Measurements from ENCODE around the gene TBC1D16. TPM values are rescaled to one million over a fixed set of nuclear protein-coding genes. Genes with fewer than 3 reads are reported as not detected.

The TBC1D16 gene
- total and polyA plus RNA-seq, 2 donors (not counting 1 experiment from before 2014, with no cell fraction given): 0.82 to 2.7 TPM

- Histone ChIP-seq H3K4me1 (ENCODE audit: control insufficient read depth in 2 of 2, insufficient read depth in 2 of 2, low read length in 2 of 2) (peaks cover 15 to 22% of the 10 kb centered on the region in 2 donors), H3K27me3 (replicated peaks in 1 of 4; ENCODE audit: control extremely low read depth in 1 of 4, control insufficient read depth in 3 of 4, insufficient read depth in 4 of 4, low read length in 3 of 4) (peaks cover 0 to 14% (median under 1%) of the 10 kb centered on the region in 4 experiments), H3K4me2 (replicated peaks; ENCODE audit: low read depth, low read length, poor library complexity, severe bottlenecking) (no peak overlapping the region), H2AFZ (ENCODE audit: insufficient read depth, low read depth, low read length, poor library complexity, severe bottlenecking) (no peak overlapping the region), H3K79me2 (ENCODE audit: control insufficient read depth, insufficient read depth, low read length) (peaks cover 9% of the 10 kb centered on the region), H3K27ac (ENCODE audit: low read length in 2 of 2) (no peak overlapping the region), H3K36me3 (replicated peaks in 1 of 2; ENCODE audit: control extremely low read depth in 1 of 2, control insufficient read depth in 1 of 2, extremely low read depth in 1 of 2, insufficient read depth in 2 of 2, low read length in 1 of 2) (no peaks in the 10 kb centered on the region), H3K9ac (ENCODE audit: low read length) (no peak overlapping the region), H3K9me3 (ENCODE audit: control extremely low read depth in 1 of 3, control insufficient read depth in 2 of 3, insufficient read depth in 1 of 3, low read length in 2 of 3) (peaks cover 0 to 2% (median 0%) of the 10 kb centered on the region in 3 donors), H3K4me3 (ENCODE audit: control extremely low read depth in 1 of 5, extremely low read depth in 1 of 5, insufficient read depth in 1 of 5, low read depth in 2 of 5, low read length in 4 of 5) (no peak overlapping the region), H4K20me1 (ENCODE audit: control insufficient read depth, insufficient read depth, low read length, poor library complexity, severe bottlenecking) (no peaks in the 10 kb centered on the region)
- TF ChIP-seq, protein P1, sequence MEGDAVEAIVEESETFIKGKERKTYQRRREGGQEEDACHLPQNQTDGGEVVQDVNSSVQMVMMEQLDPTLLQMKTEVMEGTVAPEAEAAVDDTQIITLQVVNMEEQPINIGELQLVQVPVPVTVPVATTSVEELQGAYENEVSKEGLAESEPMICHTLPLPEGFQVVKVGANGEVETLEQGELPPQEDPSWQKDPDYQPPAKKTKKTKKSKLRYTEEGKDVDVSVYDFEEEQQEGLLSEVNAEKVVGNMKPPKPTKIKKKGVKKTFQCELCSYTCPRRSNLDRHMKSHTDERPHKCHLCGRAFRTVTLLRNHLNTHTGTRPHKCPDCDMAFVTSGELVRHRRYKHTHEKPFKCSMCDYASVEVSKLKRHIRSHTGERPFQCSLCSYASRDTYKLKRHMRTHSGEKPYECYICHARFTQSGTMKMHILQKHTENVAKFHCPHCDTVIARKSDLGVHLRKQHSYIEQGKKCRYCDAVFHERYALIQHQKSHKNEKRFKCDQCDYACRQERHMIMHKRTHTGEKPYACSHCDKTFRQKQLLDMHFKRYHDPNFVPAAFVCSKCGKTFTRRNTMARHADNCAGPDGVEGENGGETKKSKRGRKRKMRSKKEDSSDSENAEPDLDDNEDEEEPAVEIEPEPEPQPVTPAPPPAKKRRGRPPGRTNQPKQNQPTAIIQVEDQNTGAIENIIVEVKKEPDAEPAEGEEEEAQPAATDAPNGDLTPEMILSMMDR (IDR thresholded peaks at IDR 0.05): no peak
- TF ChIP-seq EZH2 (IDR thresholded peaks at IDR 0.05; ENCODE audit: borderline replicate concordance, insufficient read depth, low read depth, low read length, poor library complexity, severe bottlenecking): no peak
- WGBS (ENCODE audit: insufficient coverage): 92% methylated on average over 2 of the region's 4 CpGs
- no peak for ATAC-seq (ENCODE audit: low read depth)
- intact Hi-C loops (cut with micrococcal nuclease): no loop called here
- H3K4me1 Mint-ChIP-seq: peaks cover 11% of the 10 kb centered on the region
- no peaks in the 10 kb centered on the region for H3K9me3 Mint-ChIP-seq (ENCODE audit: insufficient read depth)
- no peak for DNase-seq
- peaks cover 5% of the 10 kb centered on the region for H3K27me3 Mint-ChIP-seq
- ChIA-PET CTCF (interaction anchor here (0.7 to 1.8 kb wide), 2 partner anchors 17 to 25 kb away, joined by 3 to 14 read pairs; no protein-coding TSS in a partner anchor), POLR2A (interaction anchor here (0.6 to 0.8 kb wide), 2 partner anchors 113 to 1745 kb away, joined by 3 to 4 read pairs; no protein-coding TSS in a partner anchor)
- H3K27ac Mint-ChIP-seq: no peak overlapping the region
- H3K4me3 Mint-ChIP-seq: no peak overlapping the region
These were observed 1.8 kb downstream of the TBC1D16 start for GRCh38 chr17:80033840-80034239.

GRCh38 chr17:80032614-80033171, 3.0 kb downstream of the TBC1D16 start:
- 100% methylated on average over 1 of the region's 9 CpGs for WGBS (ENCODE audit: insufficient coverage)
- no peak for DNase-seq
- Histone ChIP-seq H3K4me3 (ENCODE audit: control extremely low read depth in 1 of 5, extremely low read depth in 1 of 5, insufficient read depth in 1 of 5, low read depth in 2 of 5, low read length in 4 of 5) (no peak overlapping the region), H3K36me3 (replicated peaks in 1 of 2; ENCODE audit: control extremely low read depth in 1 of 2, control insufficient read depth in 1 of 2, extremely low read depth in 1 of 2, insufficient read depth in 2 of 2, low read length in 1 of 2) (no peaks in the 10 kb centered on the region), H3K9me3 (ENCODE audit: control extremely low read depth in 1 of 3, control insufficient read depth in 2 of 3, insufficient read depth in 1 of 3, low read length in 2 of 3) (peaks cover 0 to 2% (median 0%) of the 10 kb centered on the region in 3 donors), H3K79me2 (ENCODE audit: control insufficient read depth, insufficient read depth, low read length) (peaks cover 9% of the 10 kb centered on the region), H2AFZ (ENCODE audit: insufficient read depth, low read depth, low read length, poor library complexity, severe bottlenecking) (no peak overlapping the region), H3K9ac (ENCODE audit: low read length) (no peak overlapping the region), H3K27me3 (replicated peaks in 1 of 4; ENCODE audit: control extremely low read depth in 1 of 4, control insufficient read depth in 3 of 4, insufficient read depth in 4 of 4, low read length in 3 of 4) (peaks cover 0 to 14% (median 0%) of the 10 kb centered on the region in 4 experiments), H3K4me1 (ENCODE audit: control insufficient read depth in 2 of 2, insufficient read depth in 2 of 2, low read length in 2 of 2) (peaks cover 15 to 22% of the 10 kb centered on the region in 2 donors), H4K20me1 (ENCODE audit: control insufficient read depth, insufficient read depth, low read length, poor library complexity, severe bottlenecking) (no peaks in the 10 kb centered on the region), H3K4me2 (replicated peaks; ENCODE audit: low read depth, low read length, poor library complexity, severe bottlenecking) (no peak overlapping the region), H3K27ac (ENCODE audit: low read length in 2 of 2) (no peak overlapping the region)
- Mint-ChIP-seq H3K4me1 (peaks cover 11% of the 10 kb centered on the region), H3K27me3 (peaks cover under 1% of the 10 kb centered on the region), H3K9me3 (ENCODE audit: insufficient read depth) (no peaks in the 10 kb centered on the region), H3K27ac (no peak overlapping the region), H3K4me3 (no peak overlapping the region)
- POLR2A ChIA-PET: no interaction called here
- no peak for TF ChIP-seq EZH2 (IDR thresholded peaks at IDR 0.05; ENCODE audit: borderline replicate concordance, insufficient read depth, low read depth, low read length, poor library complexity, severe bottlenecking)
- TF ChIP-seq, protein P1 (IDR thresholded peaks at IDR 0.05): no peak
- no peak for ATAC-seq (ENCODE audit: low read depth)
- intact Hi-C loops (cut with micrococcal nuclease): no loop called here
- CTCF ChIA-PET: no interaction called here

Measured in B cell (primary cell).